Suprapubic skin (tissue), 4 donors: Measurements from ENCODE around the gene CLDN20.

Source experiments
- EP300 ChIP-seq: sonication (generic); formaldehyde crosslinking; IDR thresholded peaks from one replicate; pipeline ENCODE4 v1.6.1; 2017; ENCODE audit warnings: antibody characterized with exemption
- POLR2A ChIP-seq, 2 donors: fragments of 450-650 bp; IDR thresholded peaks; one replicate each; pipeline ENCODE4 v1.6.1; 2017; ENCODE audit warnings: antibody characterized with exemption in 2 of 2, mild to moderate bottlenecking in 2 of 2, moderate library complexity in 2 of 2
- POLR2AphosphoS5 ChIP-seq, 3 donors: sonication (generic); formaldehyde crosslinking; IDR thresholded peaks; one replicate each; pipeline ENCODE4 v1.6.1; 2017; ENCODE audit warnings: antibody characterized with exemption in 3 of 3
- TF ChIP-seq, protein P1 (sequence below), 2 donors: fragments of 200-600 bp in 1 of 2; fragments of 450-650 bp in 1 of 2; sonication (generic) in 1 of 2; IDR thresholded peaks; one replicate each; pipeline ENCODE4 v1.5.1; 2016 to 2019; ENCODE audit warnings: antibody characterized with exemption in 2 of 2, mild to moderate bottlenecking in 1 of 2, moderate library complexity in 1 of 2

DNA sequence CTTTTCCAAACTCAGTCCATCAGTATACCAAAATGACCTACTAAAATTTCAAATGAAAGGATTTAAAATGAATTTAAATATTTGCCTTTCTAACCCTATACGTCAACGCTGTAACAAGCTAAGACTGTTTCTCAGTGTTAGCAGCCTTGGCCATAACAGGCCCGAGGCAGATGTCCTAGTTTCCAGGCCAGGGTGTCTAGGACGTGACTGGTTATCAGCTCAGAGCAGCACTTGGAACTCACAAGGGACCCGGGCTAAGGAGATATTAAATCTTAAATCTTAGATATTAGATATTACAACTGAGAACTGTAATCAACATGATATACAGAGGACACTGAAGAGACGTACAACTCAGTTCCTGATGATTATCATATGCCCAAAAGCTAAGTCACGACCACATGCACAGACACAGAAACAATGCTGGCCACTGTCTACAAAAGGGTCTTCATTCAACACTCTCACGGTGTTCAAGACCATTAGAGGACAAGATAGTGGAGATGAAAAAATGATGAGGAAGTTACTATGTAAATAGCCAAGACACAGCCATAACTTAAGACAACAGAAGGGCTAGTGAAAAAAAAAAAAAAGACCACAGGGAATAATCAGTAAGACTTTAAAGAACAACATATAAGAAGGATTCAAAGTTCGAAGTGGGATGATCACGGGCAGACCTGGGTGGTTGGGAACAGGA, at the start of gene CLDN20:
- no peak for TF ChIP-seq POLR2A (IDR thresholded peaks at IDR 0.05)
- TF ChIP-seq, protein P1, sequence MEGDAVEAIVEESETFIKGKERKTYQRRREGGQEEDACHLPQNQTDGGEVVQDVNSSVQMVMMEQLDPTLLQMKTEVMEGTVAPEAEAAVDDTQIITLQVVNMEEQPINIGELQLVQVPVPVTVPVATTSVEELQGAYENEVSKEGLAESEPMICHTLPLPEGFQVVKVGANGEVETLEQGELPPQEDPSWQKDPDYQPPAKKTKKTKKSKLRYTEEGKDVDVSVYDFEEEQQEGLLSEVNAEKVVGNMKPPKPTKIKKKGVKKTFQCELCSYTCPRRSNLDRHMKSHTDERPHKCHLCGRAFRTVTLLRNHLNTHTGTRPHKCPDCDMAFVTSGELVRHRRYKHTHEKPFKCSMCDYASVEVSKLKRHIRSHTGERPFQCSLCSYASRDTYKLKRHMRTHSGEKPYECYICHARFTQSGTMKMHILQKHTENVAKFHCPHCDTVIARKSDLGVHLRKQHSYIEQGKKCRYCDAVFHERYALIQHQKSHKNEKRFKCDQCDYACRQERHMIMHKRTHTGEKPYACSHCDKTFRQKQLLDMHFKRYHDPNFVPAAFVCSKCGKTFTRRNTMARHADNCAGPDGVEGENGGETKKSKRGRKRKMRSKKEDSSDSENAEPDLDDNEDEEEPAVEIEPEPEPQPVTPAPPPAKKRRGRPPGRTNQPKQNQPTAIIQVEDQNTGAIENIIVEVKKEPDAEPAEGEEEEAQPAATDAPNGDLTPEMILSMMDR (IDR thresholded peaks at IDR 0.05) = no peak
- no peak for TF ChIP-seq EP300
- TF ChIP-seq POLR2AphosphoS5 (IDR thresholded peaks at IDR 0.05) = no peak
